MG63 (cell line): ENCODE data around the gene GTF2IRD1. TPM values are rescaled to one million over a fixed set of nuclear protein-coding genes. Genes with fewer than 3 reads are reported as not detected.
A peak's percentile ranks its signal among the peaks of the same experiment; 100 is the strongest.
"Not testable (repeated sequence)": the region's sequence is repeated elsewhere in the genome, so short reads cannot be mapped to it uniquely, and the experiment has no call there.

ENCODE experiments used
- DNase-seq: peaks from one replicate; pipeline ENCODE4 v3.0.0-alpha.2; 2020
- H3K27me3 ChIP-seq: fragments of 250-450 bp; sonication (Bioruptor Pico); 2 replicates; pipeline ENCODE4 v1.5.1; 2020; ENCODE audit warnings: mild to moderate bottlenecking, moderate library complexity
- H3K36me3 ChIP-seq: fragments of 250-450 bp; sonication (Bioruptor Pico); 2 replicates; pipeline ENCODE4 v1.5.1; 2020; ENCODE audit warnings: mild to moderate bottlenecking, moderate library complexity
- H3K4me3 ChIP-seq: fragments of 250-450 bp; sonication (Bioruptor Pico); 2 replicates; pipeline ENCODE4 v1.5.1; 2020; ENCODE audit warnings: mild to moderate bottlenecking, moderate library complexity
- H3K9me3 ChIP-seq: fragments of 250-450 bp; sonication (Bioruptor Pico); 2 replicates; pipeline ENCODE4 v1.5.1; 2020; ENCODE audit warnings: mild to moderate bottlenecking, moderate library complexity
- total RNA-seq: library from RNA; depleted of rRNA; stranded (reverse); fragments of >200 nt; shearing (Covaris generic); gene quantifications from 2 replicates; pipeline ENCODE4 v1.2.3, GENCODE V29; 2014; ENCODE audit warnings: low replicate concordance

Gene GTF2IRD1
- total RNA-seq, 1 experiment from 2014 or later = 9.9 TPM

DNA sequence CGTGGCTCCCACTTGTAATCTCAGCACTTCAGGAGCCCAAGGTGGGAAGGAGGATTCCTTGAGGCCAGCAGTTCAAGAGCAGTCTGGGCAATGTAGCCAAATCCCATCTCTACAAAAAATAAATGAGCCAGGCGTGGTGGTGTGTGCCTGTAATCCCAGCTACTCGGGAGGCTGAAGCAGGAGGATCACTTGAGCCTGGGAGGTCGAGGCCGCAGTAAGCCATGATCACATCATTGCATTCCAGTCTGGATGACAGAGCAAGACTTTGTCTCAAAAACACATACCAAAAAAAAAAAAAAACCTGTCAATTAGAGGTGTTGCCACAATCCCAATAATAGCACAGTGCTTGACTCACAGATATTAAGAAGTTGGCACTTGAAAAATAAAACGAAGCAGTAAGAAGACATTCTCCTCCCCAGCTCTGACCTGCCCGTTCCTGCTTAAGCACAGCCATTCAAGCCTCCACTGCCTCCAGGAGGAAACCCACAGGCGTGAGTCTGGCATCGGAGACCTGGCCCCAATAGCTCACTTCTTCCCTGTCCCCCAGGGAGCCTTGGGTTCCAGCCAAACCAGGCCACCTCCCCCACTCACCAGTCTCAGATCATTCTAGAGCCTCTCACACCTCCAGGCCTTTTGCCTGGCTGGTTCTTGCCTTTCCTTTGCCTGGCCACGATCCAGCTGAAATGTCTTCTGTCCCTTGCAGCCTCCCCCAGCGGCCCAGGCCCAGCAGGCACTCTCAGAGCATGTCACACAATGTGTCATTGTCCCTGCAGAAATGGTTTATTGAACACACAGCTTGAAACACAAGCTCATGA lies 158.5 kb downstream of the GTF2IRD1 start:
- H3K36me3 ChIP-seq = no peaks in the 10 kb centered on the region
- H3K9me3 ChIP-seq = no peaks in the 10 kb centered on the region
- no peaks in the 10 kb centered on the region for H3K27me3 ChIP-seq
- H3K4me3 ChIP-seq = no peak overlapping the region
- peak; percentile 44 for DNase-seq

DNA sequence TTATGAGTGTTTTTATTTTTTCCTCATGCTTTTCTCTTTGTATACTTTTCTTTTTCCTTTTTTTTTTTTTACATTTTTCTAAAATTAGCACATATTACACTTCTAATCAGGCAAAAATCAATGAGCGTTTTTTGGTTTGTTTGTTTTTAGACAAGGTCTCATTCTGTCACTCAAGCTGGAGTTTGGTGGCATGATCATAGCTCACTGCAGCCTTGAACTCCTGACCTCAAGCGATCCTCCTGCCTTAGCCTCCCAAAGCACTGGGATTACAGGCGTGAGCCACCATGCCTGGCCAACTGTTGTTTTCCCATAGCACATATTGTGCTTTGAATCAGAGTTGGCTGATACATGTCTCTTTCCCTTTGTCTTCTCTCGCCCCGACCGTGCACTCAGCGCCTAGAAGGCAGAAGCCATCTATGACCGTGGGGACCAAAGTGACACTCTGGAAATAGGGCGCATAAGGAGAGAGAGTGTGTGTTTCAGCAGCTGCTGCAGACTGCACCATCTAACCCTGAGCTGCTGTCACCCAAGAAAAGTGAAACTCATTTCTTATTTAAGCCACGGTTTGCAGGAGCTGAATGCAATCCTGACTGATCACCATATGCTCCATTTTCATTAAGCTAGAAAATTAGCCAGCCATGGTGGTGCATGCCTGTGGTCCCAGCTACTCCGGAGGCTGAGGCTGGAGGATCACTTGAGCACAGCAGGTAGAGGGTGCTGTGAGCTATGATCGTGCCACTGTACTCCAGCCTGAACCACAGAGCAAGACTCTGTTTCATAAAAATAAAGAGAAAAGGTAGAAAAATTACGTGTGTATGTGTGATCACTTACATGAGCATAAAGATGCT lies 162.5 kb downstream of the GTF2IRD1 start:
- no peak overlapping the region for H3K4me3 ChIP-seq
- DNase-seq = no peak

DNA sequence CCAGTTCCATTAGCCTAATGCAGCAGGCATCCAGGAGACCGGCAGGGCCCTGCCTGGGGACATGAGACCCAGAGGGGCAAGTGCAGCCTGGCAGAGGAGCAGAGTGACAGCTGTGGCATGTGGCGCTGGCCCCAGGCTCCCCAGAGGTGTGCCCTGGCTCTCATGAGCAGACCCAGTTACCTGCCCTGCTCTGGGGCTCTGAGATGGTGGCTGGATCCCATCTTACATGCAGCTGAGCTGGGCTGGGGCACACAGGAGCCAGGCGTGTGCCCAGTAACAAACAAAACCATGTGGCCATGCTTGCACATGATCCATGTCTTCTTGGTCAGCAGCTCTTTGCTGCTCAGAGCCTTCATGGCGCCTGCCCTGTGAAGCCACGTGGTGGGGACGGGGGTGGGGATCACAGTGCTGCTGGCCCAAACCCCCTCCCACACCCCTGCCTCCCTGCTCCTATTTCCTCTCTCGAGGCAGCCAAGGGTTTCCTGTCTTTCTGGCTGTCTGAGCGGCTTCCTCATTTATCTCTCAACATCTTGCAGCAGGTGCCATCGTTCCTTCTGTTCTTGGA lies 163.6 kb downstream of the GTF2IRD1 start:
- Histone ChIP-seq H3K4me3 (no peak overlapping the region), H3K27me3 (no peaks in the 10 kb centered on the region), H3K36me3 (no peaks in the 10 kb centered on the region), H3K9me3 (no peaks in the 10 kb centered on the region)
- DNase-seq = no peak

More for the DNA sequence above, 162.5 kb downstream of the GTF2IRD1 start:
- Histone ChIP-seq H3K36me3 (no peaks in the 10 kb centered on the region), H3K9me3 (no peaks in the 10 kb centered on the region), H3K27me3 (no peaks in the 10 kb centered on the region)

DNA sequence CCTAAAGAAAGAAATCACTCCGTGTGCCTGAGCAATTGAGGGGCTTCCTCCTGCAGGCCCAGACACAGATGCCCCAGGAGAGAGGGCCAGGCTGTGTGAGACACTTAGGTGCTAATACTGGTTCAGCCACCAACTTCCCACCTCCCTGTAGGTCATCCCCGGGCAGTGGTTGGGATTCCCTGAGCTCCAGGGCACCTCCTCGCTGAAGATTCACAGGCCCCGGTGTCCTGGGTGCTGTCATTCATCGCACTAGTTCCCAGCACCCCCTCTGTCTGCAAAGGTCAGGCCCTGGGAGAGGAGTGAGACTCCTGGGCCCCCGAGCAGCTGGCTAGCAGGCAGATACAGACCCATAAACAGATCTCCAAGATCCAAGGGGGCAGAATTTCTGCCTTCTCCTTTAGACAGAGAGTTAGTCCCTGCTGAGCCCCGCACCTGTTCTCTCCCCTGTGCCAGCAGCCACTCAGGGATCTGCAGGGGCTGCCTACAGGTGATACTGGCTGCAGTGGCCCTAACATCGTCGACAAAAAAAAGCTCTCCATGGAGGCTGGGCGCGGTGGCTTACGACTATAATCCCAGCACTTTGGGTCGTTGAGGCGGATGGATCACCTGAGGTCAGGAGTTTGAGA lies 165.6 kb downstream of the GTF2IRD1 start:
- H3K4me3 ChIP-seq = no peak overlapping the region
- H3K36me3 ChIP-seq = no peaks in the 10 kb centered on the region
- H3K9me3 ChIP-seq = no peaks in the 10 kb centered on the region
- no peak for DNase-seq
- no peaks in the 10 kb centered on the region for H3K27me3 ChIP-seq

DNA sequence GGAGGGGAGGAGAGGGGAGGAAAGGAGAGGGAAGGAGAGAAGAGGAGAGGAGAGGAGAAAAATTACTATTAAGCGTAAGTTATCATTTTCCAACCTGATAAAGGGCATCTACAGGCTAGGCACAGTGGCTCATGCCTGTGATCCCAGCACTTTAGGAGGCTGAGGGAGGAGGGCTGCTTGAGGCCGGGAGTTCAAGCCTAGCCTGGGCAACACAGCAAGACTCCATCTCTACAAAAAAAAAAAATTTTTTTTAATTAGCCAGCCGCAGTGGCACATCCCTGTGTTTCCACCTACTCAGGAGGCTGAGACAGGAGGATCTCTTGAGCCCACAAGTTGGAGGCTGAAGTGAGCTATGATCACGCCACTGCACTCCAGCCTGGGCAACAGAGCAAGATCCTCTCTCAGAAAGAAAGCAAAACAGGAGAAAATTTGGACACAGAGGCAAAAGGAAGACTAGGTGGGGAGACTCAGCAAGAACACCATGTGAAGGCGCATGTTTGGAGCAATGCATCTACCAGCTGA lies 168.6 kb downstream of the GTF2IRD1 start:
- no peak for DNase-seq
- Histone ChIP-seq H3K9me3 (no peaks in the 10 kb centered on the region), H3K27me3 (no peaks in the 10 kb centered on the region), H3K36me3 (no peaks in the 10 kb centered on the region), H3K4me3 (no peak overlapping the region)

DNA sequence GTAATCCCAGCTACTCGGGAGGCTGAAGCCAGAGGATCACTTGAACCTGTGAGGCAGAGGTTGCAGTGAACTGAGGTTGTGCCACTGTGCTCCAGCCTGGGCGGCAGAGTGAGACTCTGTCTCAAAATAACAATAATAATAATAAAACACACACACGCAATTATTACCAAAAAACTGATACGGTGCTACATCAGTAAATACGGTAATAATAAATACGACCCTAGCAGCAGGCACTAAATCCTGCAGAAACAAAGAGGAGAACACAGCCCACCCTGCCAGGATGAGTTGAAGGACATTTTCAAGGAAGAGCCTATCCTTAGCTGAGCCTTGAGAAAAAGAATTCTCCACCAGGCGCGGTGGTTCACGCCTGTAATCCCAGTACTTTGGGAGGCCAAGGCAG lies 169.4 kb downstream of the GTF2IRD1 start:
- no peak for DNase-seq
- Histone ChIP-seq H3K27me3 (no peaks in the 10 kb centered on the region), H3K4me3 (no peak overlapping the region), H3K36me3 (no peaks in the 10 kb centered on the region), H3K9me3 (no peaks in the 10 kb centered on the region)

DNA sequence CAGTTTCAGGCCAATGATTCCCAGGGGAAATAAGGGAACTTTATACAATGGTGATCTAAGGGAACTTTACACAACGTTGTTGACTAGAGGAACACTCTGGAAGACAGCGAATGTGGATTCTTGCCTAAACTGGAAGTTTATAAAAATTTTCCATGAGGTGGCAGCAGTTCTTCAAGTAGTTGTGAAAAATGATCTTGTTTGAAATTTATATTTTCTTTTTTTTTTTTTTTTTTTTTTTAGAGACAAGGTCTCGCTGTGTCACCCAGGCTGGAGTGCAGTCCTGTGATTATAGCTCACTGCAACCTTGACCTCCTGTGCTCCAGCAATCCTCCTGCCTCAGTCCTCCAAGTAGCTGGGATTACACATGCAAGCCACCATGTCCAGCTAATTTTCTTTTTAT lies 171.7 kb downstream of the GTF2IRD1 start:
- Histone ChIP-seq H3K4me3 (no peak overlapping the region), H3K36me3 (no peaks in the 10 kb centered on the region), H3K9me3 (no peaks in the 10 kb centered on the region), H3K27me3 (no peaks in the 10 kb centered on the region)
- no peak for DNase-seq

DNA sequence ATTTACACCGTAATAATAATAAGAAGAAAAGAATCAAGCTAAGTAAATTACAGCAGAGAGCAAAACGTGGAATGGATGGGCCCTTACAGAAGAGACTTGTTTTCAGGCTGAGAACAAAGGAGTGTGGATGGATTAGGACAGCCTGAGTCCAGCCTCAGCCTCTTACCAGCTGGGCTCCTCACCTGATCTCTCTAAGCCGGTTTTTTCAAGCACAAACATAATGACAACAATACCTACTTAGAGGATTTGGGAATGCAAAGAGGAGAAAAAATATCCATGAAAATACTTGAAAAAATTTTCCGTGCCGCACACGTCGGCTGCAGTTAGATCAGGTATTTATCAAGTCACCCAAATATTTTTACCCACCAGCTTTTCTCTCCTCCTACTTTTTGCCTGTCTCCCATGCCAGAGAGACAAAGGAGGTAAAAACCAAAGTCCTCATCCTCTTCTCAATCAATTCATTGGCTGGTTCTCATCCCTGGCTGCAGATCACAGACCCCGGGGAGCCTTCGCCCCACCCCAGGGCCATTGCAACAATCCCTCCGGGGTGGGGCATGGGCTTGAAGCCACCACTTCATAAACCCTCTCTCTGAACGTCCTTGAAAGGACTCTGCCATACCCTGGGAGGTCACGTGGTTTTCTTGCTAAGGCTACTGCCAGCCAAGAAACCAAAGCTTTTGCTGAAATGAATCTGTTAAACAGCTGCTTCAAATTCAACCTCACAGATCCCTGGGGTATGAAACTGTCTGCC lies 174.1 kb downstream of the GTF2IRD1 start:
- H3K27me3 ChIP-seq = no peaks in the 10 kb centered on the region
- H3K9me3 ChIP-seq = no peaks in the 10 kb centered on the region
- no peaks in the 10 kb centered on the region for H3K36me3 ChIP-seq
- no peak overlapping the region for H3K4me3 ChIP-seq
- peak; percentile 54 for DNase-seq

DNA sequence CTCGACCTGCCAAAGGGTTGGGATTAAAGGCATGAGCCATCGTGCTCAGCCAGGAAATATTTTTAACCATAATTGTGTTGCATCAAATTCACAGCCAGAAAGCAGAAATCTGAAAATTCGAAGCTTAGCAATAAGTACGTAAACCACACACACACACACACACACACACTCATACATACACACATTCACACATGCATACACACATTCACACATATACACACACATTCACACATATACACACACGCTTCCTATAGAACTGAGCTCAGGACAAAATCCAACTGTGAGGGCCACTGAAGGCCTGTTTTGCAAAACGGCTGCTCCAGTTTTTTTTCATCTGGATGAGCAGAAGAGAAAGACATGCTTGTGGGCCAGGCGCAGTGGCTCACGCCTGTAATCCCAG lies 178.8 kb downstream of the GTF2IRD1 start:
- Histone ChIP-seq H3K27me3 (no peaks in the 10 kb centered on the region), H3K4me3 (no peak overlapping the region), H3K36me3 (no peaks in the 10 kb centered on the region), H3K9me3 (no peaks in the 10 kb centered on the region)
- no peak for DNase-seq

DNA sequence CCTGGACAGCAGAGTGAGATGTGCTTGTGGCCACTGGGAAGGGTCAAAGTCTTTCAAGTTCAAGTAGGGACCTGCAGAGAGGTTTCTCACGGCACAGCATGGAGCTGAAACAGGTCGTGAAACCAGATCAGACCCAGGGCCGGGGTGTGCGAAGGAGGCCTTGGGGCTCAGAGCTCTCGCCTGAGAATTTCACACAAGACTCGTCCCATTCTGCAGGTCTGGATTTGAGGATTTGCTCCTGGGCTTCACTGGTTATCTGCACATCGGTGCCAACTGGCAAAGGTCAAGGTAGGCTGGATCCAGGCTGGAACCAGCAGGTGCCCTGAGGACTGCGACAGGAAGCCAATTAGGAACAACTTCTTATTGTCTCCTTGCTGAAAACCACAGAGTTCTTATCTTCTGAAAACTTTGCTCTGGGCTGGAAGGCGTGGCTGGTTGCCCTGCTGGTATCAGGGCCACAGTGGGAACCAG lies 179.8 kb downstream of the GTF2IRD1 start:
- DNase-seq = no peak
- Histone ChIP-seq H3K36me3 (no peaks in the 10 kb centered on the region), H3K27me3 (no peaks in the 10 kb centered on the region), H3K9me3 (no peaks in the 10 kb centered on the region), H3K4me3 (no peak overlapping the region)

DNA sequence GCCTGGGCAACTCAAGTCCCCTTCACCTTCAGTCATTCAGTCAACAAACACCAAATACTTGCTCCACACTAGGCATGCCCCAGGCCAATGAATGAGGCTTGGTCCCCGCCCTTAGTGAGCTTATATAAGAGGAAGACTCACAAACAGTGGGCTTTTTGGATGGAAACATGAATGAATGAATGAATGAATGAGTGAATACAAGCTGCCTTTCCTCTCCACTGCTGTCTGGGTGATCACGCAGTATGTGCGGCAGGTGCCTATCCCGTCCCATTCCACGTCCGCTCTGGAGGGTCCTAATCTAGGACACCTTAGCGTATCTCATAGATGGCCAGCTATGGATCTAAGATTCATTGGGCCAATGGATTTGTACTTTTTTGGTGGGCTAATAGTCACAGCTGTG lies 184.0 kb downstream of the GTF2IRD1 start:
- H3K9me3 ChIP-seq = no peaks in the 10 kb centered on the region
- DNase-seq = no peak
- no peaks in the 10 kb centered on the region for H3K36me3 ChIP-seq
- no peaks in the 10 kb centered on the region for H3K27me3 ChIP-seq
- H3K4me3 ChIP-seq = no peak overlapping the region

DNA sequence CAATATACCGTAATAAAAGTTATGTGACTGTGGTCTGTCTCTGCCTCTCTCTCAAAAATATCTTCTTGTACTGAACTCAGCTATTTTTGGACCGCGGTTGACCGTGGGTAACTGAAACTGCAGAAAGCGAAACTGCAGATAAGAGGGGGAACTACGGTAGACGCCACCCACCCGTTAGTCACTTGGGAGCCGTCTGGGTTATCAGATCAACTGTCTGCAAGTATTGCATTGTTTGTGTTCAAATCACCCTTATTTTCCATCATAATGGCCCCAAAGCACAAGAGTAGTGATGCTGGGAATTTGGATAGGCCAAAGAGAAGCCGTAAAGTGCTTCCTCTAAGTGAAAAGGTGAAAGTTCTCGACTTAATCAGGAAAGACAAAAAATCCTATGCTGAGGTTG lies 196.3 kb downstream of the GTF2IRD1 start:
- H3K36me3 ChIP-seq, DNase-seq, H3K9me3 ChIP-seq, H3K27me3 ChIP-seq: not testable (repeated sequence)
- peak overlapping the region; percentile 31 for H3K4me3 ChIP-seq

DNA sequence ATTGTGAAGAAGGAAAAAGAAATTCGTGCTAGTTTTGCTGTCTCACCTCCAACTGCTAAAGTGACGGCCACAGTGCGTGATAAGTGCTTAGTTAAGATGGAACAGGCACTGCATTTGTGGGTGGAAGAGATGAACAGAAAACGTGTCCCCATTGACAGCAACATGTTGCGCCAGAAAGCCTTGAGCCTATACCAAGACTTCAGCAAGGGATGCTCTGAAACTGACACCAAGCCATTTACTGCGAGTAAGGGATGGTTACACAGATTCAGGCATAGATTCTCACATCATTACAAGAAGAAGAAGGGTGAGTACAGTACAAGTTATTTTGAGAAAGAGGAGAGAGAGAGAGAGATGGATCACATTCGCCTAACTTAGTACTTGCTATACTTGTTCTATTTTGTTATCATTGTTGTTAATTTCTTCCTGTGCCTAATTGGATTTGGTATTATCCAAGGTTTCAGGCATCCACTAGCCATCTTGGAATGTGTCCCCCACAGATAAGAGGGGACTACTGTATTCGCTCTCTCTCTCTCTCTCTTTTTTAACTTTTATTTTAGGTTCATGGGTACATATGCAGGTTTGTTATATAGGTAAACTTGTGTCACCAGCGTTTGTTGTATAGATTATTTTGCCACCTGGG lies 196.9 kb downstream of the GTF2IRD1 start:
- not testable (repeated sequence) for DNase-seq, H3K4me3 ChIP-seq

DNA sequence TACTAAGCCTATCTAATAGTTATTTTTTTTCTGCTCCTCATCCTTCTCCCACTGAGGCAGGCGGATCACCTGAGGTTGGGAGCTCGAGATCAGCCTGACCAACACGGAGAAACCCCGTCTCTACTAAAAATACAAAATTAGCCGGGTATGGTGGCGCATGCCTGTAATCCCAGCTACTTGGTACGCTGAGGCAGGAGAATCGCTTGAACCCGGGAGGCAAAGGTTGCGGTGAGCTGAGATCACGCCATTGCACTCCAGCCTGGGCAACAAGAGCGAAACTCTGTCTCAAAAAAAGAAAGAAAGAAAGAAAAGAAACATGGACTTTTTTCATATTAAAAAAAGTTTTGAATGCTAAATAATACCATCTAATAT lies 197.4 kb downstream of the GTF2IRD1 start:
- H3K9me3 ChIP-seq, H3K27me3 ChIP-seq, DNase-seq, H3K4me3 ChIP-seq, H3K36me3 ChIP-seq: not testable (repeated sequence)

More for the DNA sequence above, 196.9 kb downstream of the GTF2IRD1 start:
- not testable (repeated sequence) for H3K27me3 ChIP-seq, H3K9me3 ChIP-seq, H3K36me3 ChIP-seq
